Measurements from ENCODE around the gene GPRC5C. TPM values are rescaled to one million over a fixed set of nuclear protein-coding genes. Genes with fewer than 3 reads are reported as not detected.
A peak's percentile ranks its signal among the peaks of the same experiment; 100 is the strongest.

The GPRC5C gene
- polyA plus RNA-seq, 2 of the 4 experiments (the other 2 are of a cell fraction) = 36.5 to 49.2 TPM

DNA sequence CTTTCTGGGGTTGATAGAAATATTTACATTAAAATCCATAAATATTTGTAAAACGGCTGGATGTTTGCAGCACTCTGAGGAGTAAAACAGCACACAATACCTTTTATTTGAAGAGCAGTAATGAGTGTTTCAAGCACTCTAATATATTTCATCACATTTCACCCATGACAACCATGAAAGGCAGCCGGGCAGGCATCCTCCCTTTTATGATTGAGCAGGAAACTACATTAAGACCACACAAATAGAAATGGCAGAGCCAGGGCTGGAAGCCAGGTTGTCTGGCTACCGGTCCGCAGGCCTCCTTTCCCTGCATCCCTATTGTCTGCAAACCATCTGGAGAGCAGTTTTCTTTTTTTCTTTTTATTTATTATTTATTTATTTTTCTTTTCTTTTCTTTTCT is 23.1 kb upstream of the GPRC5C start:
- peaks cover 15% of the 10 kb centered on the region for H3K4me1 ChIP-seq

DNA sequence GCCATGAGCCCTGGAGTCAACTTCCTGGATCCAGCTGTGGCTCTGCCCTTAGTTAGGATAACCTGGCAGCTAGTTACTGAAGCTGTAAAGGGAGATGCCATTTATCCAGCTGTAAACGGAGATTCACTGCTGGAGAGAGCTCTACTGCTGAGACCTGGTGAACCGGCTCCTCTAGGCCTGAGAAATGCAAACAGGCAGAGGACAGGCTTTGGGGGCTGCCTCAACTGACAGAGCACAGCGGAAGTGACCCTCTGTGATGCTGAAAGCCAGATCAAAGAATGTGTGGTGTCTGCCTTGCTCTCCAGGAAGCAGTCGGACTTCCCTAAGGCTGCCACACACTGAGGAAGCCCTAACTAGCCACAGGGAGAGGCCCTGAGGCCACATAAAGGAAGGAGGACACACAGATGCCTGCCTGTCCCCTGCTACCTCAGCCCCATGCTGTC is 21.9 kb upstream of the GPRC5C start:
- ChIA-PET POLR2A (interaction anchor here (1.2 to 1.5 kb wide), 2 partner anchors 20 to 44 kb away, joined by 5 to 7 read pairs; no protein-coding TSS in a partner anchor), CTCF (interaction anchor here (0.7 to 15.2 kb wide), 6 partner anchors 8 to 42 kb away, joined by 3 to 138 read pairs (median 10); partner anchors contain the start of gene GPR142)
- no peak for ATAC-seq
- H3K4me3 ChIP-seq = no peak overlapping the region
- peak overlapping the region in 1 of 2 experiments; percentile 43; a peak in 3 of 6 replicates for H3K27ac ChIP-seq
- peaks cover 15% of the 10 kb centered on the region for H3K4me1 ChIP-seq
- no peak overlapping the region for H3K4me2 ChIP-seq
- H3K9me3 ChIP-seq = no peaks in the 10 kb centered on the region
- no peak for DNase-seq (ENCODE audit: low read depth in 1 of 2, low spot score in 1 of 2)
- whole genome bisulfite sequencing (ENCODE audit: missing lambda C conversion rate) = 73% methylated on average over 4 of the region's 4 CpGs
- FAIRE-seq = no peak
- no peak for TF ChIP-seq POLR2A (IDR thresholded peaks at IDR 0.05; ENCODE audit: low read length)
- TF ChIP-seq GATA3 (IDR thresholded peaks at IDR 0.05; ENCODE audit: borderline replicate concordance) = no peak
- TF ChIP-seq ZNF302 (CRISPR knock-in tag; IDR thresholded peaks at IDR 0.05) = no peak
- no peak for TF ChIP-seq FOSB (CRISPR knock-in tag; IDR thresholded peaks at IDR 0.05)
- no peak for TF ChIP-seq ESRRA (IDR thresholded peaks at IDR 0.05; ENCODE audit: borderline replicate concordance, low read length)
- no peak for TF ChIP-seq BHLHE40 (IDR thresholded peaks at IDR 0.05; ENCODE audit: low read depth, low read length)
- TF ChIP-seq MAFK (IDR thresholded peaks at IDR 0.05; ENCODE audit: partially characterized antibody) = no peak
- no peak for TF ChIP-seq JUNB (IDR thresholded peaks at IDR 0.05)
- TF ChIP-seq, protein P1, sequence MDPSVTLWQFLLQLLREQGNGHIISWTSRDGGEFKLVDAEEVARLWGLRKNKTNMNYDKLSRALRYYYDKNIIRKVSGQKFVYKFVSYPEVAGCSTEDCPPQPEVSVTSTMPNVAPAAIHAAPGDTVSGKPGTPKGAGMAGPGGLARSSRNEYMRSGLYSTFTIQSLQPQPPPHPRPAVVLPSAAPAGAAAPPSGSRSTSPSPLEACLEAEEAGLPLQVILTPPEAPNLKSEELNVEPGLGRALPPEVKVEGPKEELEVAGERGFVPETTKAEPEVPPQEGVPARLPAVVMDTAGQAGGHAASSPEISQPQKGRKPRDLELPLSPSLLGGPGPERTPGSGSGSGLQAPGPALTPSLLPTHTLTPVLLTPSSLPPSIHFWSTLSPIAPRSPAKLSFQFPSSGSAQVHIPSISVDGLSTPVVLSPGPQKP (IDR thresholded peaks at IDR 0.05; ENCODE audit: low read depth, low read length) = no peak
- no peak for TF ChIP-seq JUN (IDR thresholded peaks at IDR 0.05)
- TF ChIP-seq RAD21 (conservative IDR thresholded peaks at IDR 0.05 in 1 of 2, IDR thresholded peaks at IDR 0.05 in 1 of 2) = no peak
- TF ChIP-seq MYC (IDR thresholded peaks at IDR 0.05; ENCODE audit: borderline replicate concordance, low read length) = no peak
- no peak for TF ChIP-seq POLR2AphosphoS2 (conservative IDR thresholded peaks at IDR 0.05; ENCODE audit: low read length)
- TF ChIP-seq FOSL2 (IDR thresholded peaks at IDR 0.05) = no peak
- no peak for TF ChIP-seq FOSL2 (CRISPR knock-in tag; IDR thresholded peaks at IDR 0.05)
- no peak for TF ChIP-seq SREBF2 (IDR thresholded peaks at IDR 0.05)
- TF ChIP-seq, protein P2, sequence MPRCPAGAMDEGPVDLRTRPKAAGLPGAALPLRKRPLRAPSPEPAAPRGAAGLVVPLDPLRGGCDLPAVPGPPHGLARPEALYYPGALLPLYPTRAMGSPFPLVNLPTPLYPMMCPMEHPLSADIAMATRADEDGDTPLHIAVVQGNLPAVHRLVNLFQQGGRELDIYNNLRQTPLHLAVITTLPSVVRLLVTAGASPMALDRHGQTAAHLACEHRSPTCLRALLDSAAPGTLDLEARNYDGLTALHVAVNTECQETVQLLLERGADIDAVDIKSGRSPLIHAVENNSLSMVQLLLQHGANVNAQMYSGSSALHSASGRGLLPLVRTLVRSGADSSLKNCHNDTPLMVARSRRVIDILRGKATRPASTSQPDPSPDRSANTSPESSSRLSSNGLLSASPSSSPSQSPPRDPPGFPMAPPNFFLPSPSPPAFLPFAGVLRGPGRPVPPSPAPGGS (IDR thresholded peaks at IDR 0.05) = no peak
- no peak for TF ChIP-seq PHF8 (IDR thresholded peaks at IDR 0.05; ENCODE audit: borderline replicate concordance, low read depth)
- TF ChIP-seq KDM5A (IDR thresholded peaks at IDR 0.05) = no peak

More for the DNA sequence above, 23.1 kb upstream of the GPRC5C start:
- peak overlapping the region in 1 of 2 experiments; percentile 61; a peak in 3 of 6 replicates for H3K27ac ChIP-seq
- DNase-seq (ENCODE audit: low read depth in 1 of 2, low spot score in 1 of 2) (no peak), ATAC-seq (no peak), FAIRE-seq (no peak)
- peak overlapping the region; percentile 28; the same call in 1 of the 3 replicates for H3K4me2 ChIP-seq
- ChIA-PET CTCF (interaction anchor here (0.6 to 15.2 kb wide), 16 partner anchors 8 to 1151 kb away, joined by 3 to 138 read pairs (median 10); partner anchors contain the start of gene GPR142), POLR2A (interaction anchor here (1.0 to 1.2 kb wide), 2 partner anchors 45 kb away, joined by 3 to 7 read pairs; no protein-coding TSS in a partner anchor)
- WGBS (ENCODE audit: missing lambda C conversion rate) = 53% methylated on average over 4 of the region's 4 CpGs
- no peak overlapping the region for H3K4me3 ChIP-seq
- H3K9me3 ChIP-seq = no peaks in the 10 kb centered on the region
- TF ChIP-seq CHD4 (IDR thresholded peaks at IDR 0.05; ENCODE audit: borderline replicate concordance) = no peak
- TF ChIP-seq HOXA7 (CRISPR knock-in tag; IDR thresholded peaks at IDR 0.05) = no peak
- TF ChIP-seq ZC3H11A (IDR thresholded peaks at IDR 0.05) = no peak
- no peak for TF ChIP-seq RNF2 (IDR thresholded peaks at IDR 0.05; ENCODE audit: borderline replicate concordance, low read depth)
- TF ChIP-seq BHLHE40 (IDR thresholded peaks at IDR 0.05; ENCODE audit: low read depth, low read length) = no peak
- TF ChIP-seq, protein P3, sequence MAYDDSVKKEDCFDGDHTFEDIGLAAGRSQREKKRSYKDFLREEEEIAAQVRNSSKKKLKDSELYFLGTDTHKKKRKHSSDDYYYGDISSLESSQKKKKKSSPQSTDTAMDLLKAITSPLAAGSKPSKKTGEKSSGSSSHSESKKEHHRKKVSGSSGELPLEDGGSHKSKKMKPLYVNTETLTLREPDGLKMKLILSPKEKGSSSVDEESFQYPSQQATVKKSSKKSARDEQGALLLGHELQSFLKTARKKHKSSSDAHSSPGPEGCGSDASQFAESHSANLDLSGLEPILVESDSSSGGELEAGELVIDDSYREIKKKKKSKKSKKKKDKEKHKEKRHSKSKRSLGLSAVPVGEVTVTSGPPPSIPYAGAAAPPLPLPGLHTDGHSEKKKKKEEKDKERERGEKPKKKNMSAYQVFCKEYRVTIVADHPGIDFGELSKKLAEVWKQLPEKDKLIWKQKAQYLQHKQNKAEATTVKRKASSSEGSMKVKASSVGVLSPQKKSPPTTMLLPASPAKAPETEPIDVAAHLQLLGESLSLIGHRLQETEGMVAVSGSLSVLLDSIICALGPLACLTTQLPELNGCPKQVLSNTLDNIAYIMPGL (CRISPR knock-in tag; IDR thresholded peaks at IDR 0.05; ENCODE audit: borderline replicate concordance) = no peak
- TF ChIP-seq, protein P4, sequence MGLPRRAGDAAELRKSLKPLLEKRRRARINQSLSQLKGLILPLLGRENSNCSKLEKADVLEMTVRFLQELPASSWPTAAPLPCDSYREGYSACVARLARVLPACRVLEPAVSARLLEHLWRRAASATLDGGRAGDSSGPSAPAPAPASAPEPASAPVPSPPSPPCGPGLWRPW (IDR thresholded peaks at IDR 0.05) = no peak
- no peak for TF ChIP-seq MAZ (IDR thresholded peaks at IDR 0.05; ENCODE audit: borderline replicate concordance, low read depth, low read length)
- TF ChIP-seq, protein P5, sequence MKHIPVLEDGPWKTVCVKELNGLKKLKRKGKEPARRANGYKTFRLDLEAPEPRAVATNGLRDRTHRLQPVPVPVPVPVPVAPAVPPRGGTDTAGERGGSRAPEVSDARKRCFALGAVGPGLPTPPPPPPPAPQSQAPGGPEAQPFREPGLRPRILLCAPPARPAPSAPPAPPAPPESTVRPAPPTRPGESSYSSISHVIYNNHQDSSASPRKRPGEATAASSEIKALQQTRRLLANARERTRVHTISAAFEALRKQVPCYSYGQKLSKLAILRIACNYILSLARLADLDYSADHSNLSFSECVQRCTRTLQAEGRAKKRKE (CRISPR knock-in tag; IDR thresholded peaks at IDR 0.05; ENCODE audit: low read depth) = no peak
- TF ChIP-seq NPAS2 (CRISPR knock-in tag; IDR thresholded peaks at IDR 0.05; ENCODE audit: borderline replicate concordance) = no peak
- no peak for TF ChIP-seq KDM1A (IDR thresholded peaks at IDR 0.05; ENCODE audit: low read depth)
- no peak for TF ChIP-seq RCOR1 (IDR thresholded peaks at IDR 0.05; ENCODE audit: low read depth, low read length)
- TF ChIP-seq, protein P6, sequence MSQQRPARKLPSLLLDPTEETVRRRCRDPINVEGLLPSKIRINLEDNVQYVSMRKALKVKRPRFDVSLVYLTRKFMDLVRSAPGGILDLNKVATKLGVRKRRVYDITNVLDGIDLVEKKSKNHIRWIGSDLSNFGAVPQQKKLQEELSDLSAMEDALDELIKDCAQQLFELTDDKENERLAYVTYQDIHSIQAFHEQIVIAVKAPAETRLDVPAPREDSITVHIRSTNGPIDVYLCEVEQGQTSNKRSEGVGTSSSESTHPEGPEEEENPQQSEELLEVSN (IDR thresholded peaks at IDR 0.05; ENCODE audit: borderline replicate concordance, low read depth) = no peak
- no peak for TF ChIP-seq CHD2 (IDR thresholded peaks at IDR 0.05; ENCODE audit: low read length, partially characterized antibody)
- TF ChIP-seq, protein P7, sequence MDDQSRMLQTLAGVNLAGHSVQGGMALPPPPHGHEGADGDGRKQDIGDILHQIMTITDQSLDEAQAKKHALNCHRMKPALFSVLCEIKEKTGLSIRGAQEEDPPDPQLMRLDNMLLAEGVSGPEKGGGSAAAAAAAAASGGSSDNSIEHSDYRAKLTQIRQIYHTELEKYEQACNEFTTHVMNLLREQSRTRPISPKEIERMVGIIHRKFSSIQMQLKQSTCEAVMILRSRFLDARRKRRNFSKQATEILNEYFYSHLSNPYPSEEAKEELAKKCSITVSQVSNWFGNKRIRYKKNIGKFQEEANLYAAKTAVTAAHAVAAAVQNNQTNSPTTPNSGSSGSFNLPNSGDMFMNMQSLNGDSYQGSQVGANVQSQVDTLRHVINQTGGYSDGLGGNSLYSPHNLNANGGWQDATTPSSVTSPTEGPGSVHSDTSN (IDR thresholded peaks at IDR 0.05) = no peak
- TF ChIP-seq HEYL (CRISPR knock-in tag; IDR thresholded peaks at IDR 0.05) = no peak
- no peak for TF ChIP-seq EHMT2 (IDR thresholded peaks at IDR 0.05; ENCODE audit: low read depth)
- no peak for TF ChIP-seq FOXS1 (CRISPR knock-in tag; IDR thresholded peaks at IDR 0.05)
- no peak for TF ChIP-seq RAD21 (conservative IDR thresholded peaks at IDR 0.05 in 1 of 2, IDR thresholded peaks at IDR 0.05 in 1 of 2)
- TF ChIP-seq ESRRA (IDR thresholded peaks at IDR 0.05; ENCODE audit: borderline replicate concordance, low read length) = no peak
